ENCODE data around the gene MPI. TPM values are rescaled to one million over a fixed set of nuclear protein-coding genes. Genes with fewer than 3 reads are reported as not detected.

MPI gene, protein sequence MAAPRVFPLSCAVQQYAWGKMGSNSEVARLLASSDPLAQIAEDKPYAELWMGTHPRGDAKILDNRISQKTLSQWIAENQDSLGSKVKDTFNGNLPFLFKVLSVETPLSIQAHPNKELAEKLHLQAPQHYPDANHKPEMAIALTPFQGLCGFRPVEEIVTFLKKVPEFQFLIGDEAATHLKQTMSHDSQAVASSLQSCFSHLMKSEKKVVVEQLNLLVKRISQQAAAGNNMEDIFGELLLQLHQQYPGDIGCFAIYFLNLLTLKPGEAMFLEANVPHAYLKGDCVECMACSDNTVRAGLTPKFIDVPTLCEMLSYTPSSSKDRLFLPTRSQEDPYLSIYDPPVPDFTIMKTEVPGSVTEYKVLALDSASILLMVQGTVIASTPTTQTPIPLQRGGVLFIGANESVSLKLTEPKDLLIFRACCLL
- 109 and 112 TPM in 2 replicates for total RNA-seq

DNA sequence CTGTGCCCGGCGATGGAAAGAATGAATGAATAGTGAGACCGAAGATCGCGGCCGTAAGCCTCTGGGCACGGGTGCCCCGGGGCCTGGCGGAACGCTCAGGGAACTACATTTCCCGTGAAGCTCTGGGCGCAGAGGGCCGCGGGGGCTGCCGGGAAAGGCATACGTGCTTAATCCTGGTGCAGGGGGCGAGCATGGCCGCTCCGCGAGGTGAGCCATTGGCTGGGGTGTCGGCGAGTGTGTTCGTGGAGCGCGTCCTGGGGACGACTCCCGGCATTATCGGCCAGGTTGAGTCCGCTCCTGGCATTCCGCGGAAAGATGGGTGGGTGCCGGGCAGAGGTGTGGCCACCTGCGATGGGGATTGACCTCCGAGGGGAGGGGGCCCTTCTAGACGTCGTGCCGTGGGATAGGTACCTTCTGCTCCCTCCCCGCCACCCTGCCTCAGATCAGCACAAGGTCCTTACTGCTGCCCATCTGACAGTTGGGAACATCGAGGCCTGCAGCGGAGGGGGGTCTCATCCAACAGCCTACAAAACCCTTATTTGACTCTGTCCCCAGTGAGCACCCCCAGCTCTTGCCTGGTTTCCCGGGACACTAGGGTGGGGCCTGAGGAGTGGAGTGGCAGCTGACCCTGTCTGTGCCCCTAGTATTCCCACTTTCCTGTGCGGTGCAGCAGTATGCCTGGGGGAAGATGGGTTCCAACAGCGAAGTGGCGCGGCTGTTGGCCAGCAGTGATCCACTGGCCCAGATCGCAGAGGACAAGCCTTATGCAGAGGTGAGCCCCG is at the start of gene MPI:
TSS of gene MPI (plus strand) at position 160 of the 782 bp plus-strand sequence. CDS start at position 192, 32 bp downstream.

GRCh38 chr15:74842581-74843444 is 47.0 kb upstream of the MPI start, which contains the start of gene ULK3:
TSS of gene ULK3 (minus strand) at chr15:74843156. CDS start at chr15:74843105, 51 bp downstream.

DNA sequence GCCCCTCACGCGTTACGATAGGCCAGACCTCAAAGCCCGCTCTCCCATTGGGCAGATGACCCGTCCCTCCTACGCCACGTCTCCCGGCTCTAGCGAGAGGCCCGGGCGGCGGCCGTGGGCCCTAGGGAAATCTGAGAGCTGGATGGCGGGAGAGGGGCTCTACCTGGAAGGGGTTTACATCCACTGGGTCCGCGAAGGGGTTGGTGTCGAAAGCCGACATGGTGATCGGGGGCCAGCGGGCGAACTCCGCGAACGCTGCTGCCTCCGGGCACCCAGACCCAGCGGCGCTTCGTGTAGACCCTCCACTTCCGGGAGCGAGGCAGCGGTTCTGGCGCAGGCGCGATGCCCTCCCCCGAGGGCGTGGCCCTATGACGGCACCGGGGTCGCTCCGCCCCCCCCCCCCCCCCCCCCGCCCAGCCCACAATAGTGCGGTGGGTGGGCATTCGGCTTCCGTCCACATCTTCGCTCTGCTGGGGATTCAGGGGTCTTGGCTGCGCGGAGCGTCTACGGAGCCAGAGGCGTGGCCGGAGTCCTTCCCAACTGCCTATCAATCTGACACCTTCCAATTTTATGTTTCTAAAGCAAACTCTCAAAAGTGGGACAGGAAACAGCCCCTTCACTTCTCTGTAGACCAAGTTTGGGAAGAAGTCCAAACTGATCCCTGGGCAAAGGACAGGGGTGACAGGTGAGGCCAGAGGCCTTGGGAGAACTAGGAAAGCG is 16.6 kb upstream of the MPI start, which contains the start of gene SCAMP2:
TSS of gene SCAMP2 (minus strand) at position 330 of the 720 bp plus-strand sequence. CDS start at position 220, 110 bp downstream.

DNA sequence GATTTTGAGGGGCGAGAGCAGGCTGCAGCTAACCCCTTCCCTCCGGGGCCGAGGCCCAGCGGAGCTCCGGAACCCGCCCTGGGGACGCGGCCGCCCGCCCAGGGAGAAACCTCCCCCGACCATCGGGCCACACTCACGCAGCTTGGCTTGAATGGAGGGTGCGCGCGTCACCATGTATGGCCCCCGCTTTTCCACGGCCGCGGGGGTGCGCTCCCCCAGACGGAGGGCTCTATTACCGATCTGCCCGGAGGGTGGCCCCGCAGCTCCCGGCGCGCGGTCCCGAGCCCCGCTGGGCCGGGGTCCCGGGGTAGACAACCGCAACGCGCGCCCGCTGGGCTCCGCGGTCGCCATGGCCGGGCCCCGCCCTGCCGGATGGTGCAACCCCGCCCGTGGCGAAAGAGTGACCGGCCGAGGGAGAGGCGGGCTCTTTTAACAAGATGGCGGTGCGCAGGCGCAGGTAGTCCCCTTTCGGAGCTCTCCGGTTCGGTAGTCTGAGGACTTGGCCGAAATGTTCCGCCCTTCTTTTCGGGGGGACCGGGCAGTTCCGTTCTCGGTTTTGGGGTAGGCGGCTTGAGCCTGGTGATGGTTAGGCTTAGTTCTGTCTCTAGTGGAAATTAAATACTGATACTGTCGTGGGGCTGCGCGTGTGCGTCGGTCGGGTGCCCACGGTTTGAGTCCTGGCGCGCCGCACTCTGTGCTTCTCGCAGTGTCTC is 16.8 kb downstream of the MPI start, which contains the start of gene FAM219B:
TSS of gene FAM219B (minus strand) at position 402 of the 713 bp plus-strand sequence. CDS start at position 351, 51 bp downstream.

GRCh38 chr15:74937590-74938371 is 47.9 kb downstream of the MPI start, which contains the start of gene COX5A:
TSS of gene COX5A (minus strand) at chr15:74938073. CDS start at chr15:74938014, 59 bp downstream.

Other genes starting within 250 kb of the MPI start
- gene EDC3, start 194.0 kb upstream of the MPI start, total RNA-seq = 9.9 and 10.7 TPM in 2 replicates
- gene CYP1A1, start 164.5 kb upstream of the MPI start, total RNA-seq = 2.1 and 2.5 TPM in 2 replicates
- not detected in 2 replicates for gene CYP1A2, start 141.2 kb upstream of the MPI start, total RNA-seq
- 9.9 and 24.5 TPM in 2 replicates for gene CSK, start 108.0 kb upstream of the MPI start, total RNA-seq
- 0.36 TPM in 1 of 2 replicates, not detected in the other for gene LMAN1L, start 77.2 kb upstream of the MPI start, total RNA-seq
- not detected in 2 replicates for gene CPLX3, start 63.4 kb upstream of the MPI start, total RNA-seq
- gene ULK3, start 46.9 kb upstream of the MPI start, total RNA-seq = 12.8 and 17.3 TPM in 2 replicates
- 60.8 and 100 TPM in 2 replicates for gene SCAMP2, start 16.7 kb upstream of the MPI start, total RNA-seq
- gene FAM219B, start 16.8 kb downstream of the MPI start, total RNA-seq = 37.7 and 41.3 TPM in 2 replicates
- gene COX5A, start 48.0 kb downstream of the MPI start, total RNA-seq = 105 and 109 TPM in 2 replicates
- 18.3 and 22.4 TPM in 2 replicates for gene RPP25, start 66.7 kb downstream of the MPI start, total RNA-seq
- 2.1 and 4.7 TPM in 2 replicates for gene SCAMP5, start 105.5 kb downstream of the MPI start, total RNA-seq
- 10.2 and 24.0 TPM in 2 replicates for gene PPCDC, start 133.5 kb downstream of the MPI start, total RNA-seq

Data from cardiac atrium fibroblast (primary cell).